Neutrophil (primary cell): Measurements from ENCODE around the gene HTRA1.

Source experiments
- H3K27ac ChIP-seq: fragments of 200-600 bp; sonication (generic); 2 replicates; pipeline ENCODE4 v1.5.1; 2016; ENCODE audit warnings: mild to moderate bottlenecking, moderate library complexity
- H3K27me3 ChIP-seq: fragments of 200-600 bp; sonication (generic); 2 replicates; pipeline ENCODE4 v1.6.0; 2016; ENCODE audit warnings: mild to moderate bottlenecking
- H3K36me3 ChIP-seq: fragments of 200-600 bp; sonication (generic); 2 replicates; pipeline ENCODE4 v1.5.1; 2017
- H3K4me1 ChIP-seq, 2 experiments: fragments of 200-600 bp in 1 of 2; sonication (generic) in 1 of 2; 1 replicate in 1 of 2; 2 replicates in 1 of 2; pipeline versions ENCODE4 v1.5.1 to v1.6.1; 2013 to 2016; ENCODE audit warnings: low read depth in 1 of 2, low read length in 1 of 2, mild to moderate bottlenecking in 1 of 2, moderate library complexity in 1 of 2; ENCODE audit not compliant: control insufficient read depth in 1 of 2, insufficient read depth in 1 of 2
- H3K4me3 ChIP-seq, 2 experiments: fragments of 200-600 bp in 1 of 2; sonication (generic) in 1 of 2; 1 replicate in 1 of 2; 2 replicates in 1 of 2; pipeline ENCODE4 v1.5.1; 2013 to 2016; ENCODE audit warnings: low read depth in 1 of 2, low read length in 1 of 2, mild to moderate bottlenecking in 1 of 2, moderate library complexity in 1 of 2
- H3K9me3 ChIP-seq: fragments of 200-600 bp; sonication (generic); 2 replicates; pipeline ENCODE4 v1.5.1; 2016
- CTCF ChIP-seq: fragments of 200-600 bp; sonication (generic); IDR thresholded peaks from 2 replicates; pipeline ENCODE4 v1.5.1; 2016; ENCODE audit warnings: antibody characterized with exemption

HTRA1 gene

GRCh38 chr10:122461367-122461728 lies at the start of gene HTRA1:
HTRA1 (plus strand) TSS chr10:122461553; CDS start chr10:122461653, 100 bp downstream.
- peaks cover 0 to 3% of the 10 kb centered on the region in 2 experiments for H3K4me1 ChIP-seq
- no peaks in the 10 kb centered on the region for H3K9me3 ChIP-seq
- H3K27ac ChIP-seq, result no peak within 1 kb of the TSS
- H3K4me3 ChIP-seq, result no peak within 1 kb of the TSS
- no peaks in the 10 kb centered on the region for H3K36me3 ChIP-seq
- H3K27me3 ChIP-seq, result peaks cover 97% of the 10 kb centered on the region
- TF ChIP-seq CTCF, result no peak

- H3K27ac ChIP-seq, result no peak overlapping the region
- no peaks in the 10 kb centered on the region for H3K9me3 ChIP-seq
- no peaks in the 10 kb centered on the region for H3K36me3 ChIP-seq
- H3K4me3 ChIP-seq, result no peak overlapping the region
- H3K4me1 ChIP-seq, result peaks cover 0 to 14% of the 10 kb centered on the region in 2 experiments
- H3K27me3 ChIP-seq, result no peaks in the 10 kb centered on the region
- no peak for TF ChIP-seq CTCF
Measured at GRCh38 chr10:122413327-122413726, 48.0 kb upstream of the HTRA1 start.

DNA sequence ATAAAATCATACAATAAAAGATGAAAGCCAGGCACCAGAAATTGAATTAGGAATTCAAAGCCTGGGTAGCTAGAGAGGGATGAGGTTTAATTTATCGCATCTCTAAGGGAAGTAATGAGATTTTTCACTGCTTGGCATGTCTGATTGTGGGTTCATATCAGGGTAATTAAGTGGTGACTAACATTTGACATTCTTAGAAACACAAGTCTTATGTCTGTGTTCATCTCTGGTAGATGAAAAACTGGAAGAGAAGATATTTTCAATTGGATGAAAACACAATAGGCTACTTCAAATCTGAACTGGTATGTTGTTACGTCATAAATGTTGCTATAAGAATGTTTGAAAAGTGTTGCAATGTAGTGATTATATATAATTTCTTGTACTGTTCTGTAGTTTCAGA lies 43.7 kb upstream of the HTRA1 start:
- H3K9me3 ChIP-seq, result no peaks in the 10 kb centered on the region
- no peak overlapping the region for H3K27ac ChIP-seq
- no peak overlapping the region for H3K4me3 ChIP-seq
- TF ChIP-seq CTCF, result no peak
- H3K4me1 ChIP-seq, result peaks cover 0 to 17% of the 10 kb centered on the region in 2 experiments
- no peaks in the 10 kb centered on the region for H3K36me3 ChIP-seq
- no peaks in the 10 kb centered on the region for H3K27me3 ChIP-seq

DNA sequence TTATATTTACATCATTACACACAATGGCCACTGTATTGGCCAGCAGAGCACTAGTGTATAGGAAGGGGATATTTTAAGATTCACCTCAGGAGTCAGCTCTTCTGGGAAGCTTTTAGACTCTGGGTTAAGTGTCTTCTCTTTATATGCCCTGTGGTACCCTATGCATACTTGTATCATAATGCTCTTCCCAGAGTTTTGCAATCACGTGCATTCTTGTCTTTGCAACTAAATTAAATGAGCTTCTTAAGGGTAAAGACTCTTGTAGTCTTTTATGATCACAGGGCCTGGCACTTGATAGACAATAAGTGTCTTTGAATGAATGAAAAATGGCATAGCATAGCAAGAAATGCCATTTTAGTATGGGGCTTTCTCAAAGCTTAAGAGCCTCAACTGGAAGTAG lies 42.3 kb upstream of the HTRA1 start:
- Histone ChIP-seq H3K9me3 (no peaks in the 10 kb centered on the region), H3K27ac (no peak overlapping the region), H3K36me3 (no peaks in the 10 kb centered on the region), H3K4me3 (no peak overlapping the region), H3K4me1 (peaks cover 0 to 19% of the 10 kb centered on the region in 2 experiments), H3K27me3 (no peaks in the 10 kb centered on the region)
- TF ChIP-seq CTCF, result no peak

GRCh38 chr10:122419876-122420623 lies 41.3 kb upstream of the HTRA1 start:
- no peak overlapping the region for H3K27ac ChIP-seq
- no peaks in the 10 kb centered on the region for H3K36me3 ChIP-seq
- H3K4me1 ChIP-seq, result peaks cover 0 to 19% of the 10 kb centered on the region in 2 experiments
- TF ChIP-seq CTCF, result no peak
- H3K27me3 ChIP-seq, result no peaks in the 10 kb centered on the region
- no peak overlapping the region for H3K4me3 ChIP-seq
- H3K9me3 ChIP-seq, result no peaks in the 10 kb centered on the region
